Endothelial cell of umbilical vein (primary cell): ENCODE data around the gene ZIC2. TPM values are rescaled to one million over a fixed set of nuclear protein-coding genes. Genes with fewer than 3 reads are reported as not detected.

Experiments
- BruUV-seq: library from RNA; stranded (reverse); fragments of 400-500 nt; replicated peaks from 2 replicates; lab custom pipeline; 2021; lab: Mats Ljungman, UMichigan
- CTCF ChIA-PET: fragments of 300-600, 350-600 bp; sonication (Branson Sonifier 250); formaldehyde crosslinking; loops from one replicate; lab custom pipeline; 2021; ENCODE audit warnings: antibody characterized with exemption, inconsistent platforms; lab: Charles Lee
- POLR2A ChIA-PET: fragments of 300-600, 350-600 bp; sonication (Branson Sonifier 250); formaldehyde crosslinking; loops from one replicate; lab custom pipeline; 2021; ENCODE audit warnings: antibody characterized with exemption, inconsistent platforms; lab: Charles Lee
- DNase-seq: peaks from one replicate; pipeline ENCODE4 v3.0.0-alpha.2; 2011; ENCODE audit warnings: low read depth, low spot score
- FAIRE-seq: peaks from 2 replicates; lab custom pipeline; 2011; peaks lifted over from hg19 to GRCh38; lab: Jason Lieb, UNC
- H2AFZ ChIP-seq: 2 replicates; pipeline ENCODE4 v1.6.0; 2012; ENCODE audit warnings: low read depth, low read length, control low read depth, inconsistent platforms
- H3K27ac ChIP-seq: 2 replicates; pipeline ENCODE4 v1.5.1; 2011; ENCODE audit warnings: low read depth, mild to moderate bottlenecking, control low read depth, low read length, moderate library complexity; ENCODE audit not compliant: insufficient read depth
- H3K27me3 ChIP-seq, 2 experiments: 2 replicates each; pipeline versions ENCODE4 v1.6.0 to v1.6.1; 2011; ENCODE audit warnings: low read length in 2 of 2, mixed read lengths in 1 of 2; ENCODE audit not compliant: control insufficient read depth in 2 of 2, insufficient read depth in 2 of 2
- H3K36me3 ChIP-seq, 2 experiments: 2 replicates in 1 of 2; 3 replicates in 1 of 2; pipeline ENCODE4 v1.5.1; 2011; ENCODE audit warnings: low read length in 2 of 2, mild to moderate bottlenecking in 1 of 2, moderate library complexity in 1 of 2; ENCODE audit not compliant: control insufficient read depth in 2 of 2, insufficient read depth in 2 of 2; ENCODE audit errors: extremely low read depth in 1 of 2
- H3K4me1 ChIP-seq: 3 replicates; pipeline ENCODE4 v1.5.1; 2011; ENCODE audit warnings: mild to moderate bottlenecking, low read length; ENCODE audit not compliant: control insufficient read depth, insufficient read depth; ENCODE audit errors: extremely low read depth
- H3K4me2 ChIP-seq: 2 replicates; pipeline ENCODE4 v1.6.1; 2011; ENCODE audit warnings: low read length, control low read depth, mixed read lengths; ENCODE audit not compliant: insufficient read depth
- H3K4me3 ChIP-seq, 3 experiments: fragments of 200-600 bp in 1 of 3; sonication (generic), shearing (Covaris generic) in 1 of 3; replicated peaks in 1 of 3; 2 replicates each; pipeline ENCODE4 v1.5.1; 2011 to 2016; ENCODE audit warnings: control low read depth in 3 of 3, low read length in 3 of 3, mild to moderate bottlenecking in 2 of 3, inconsistent platforms in 1 of 3, low read depth in 1 of 3, moderate library complexity in 1 of 3; ENCODE audit not compliant: insufficient read depth in 1 of 3
- H3K79me2 ChIP-seq: 2 replicates; pipeline ENCODE4 v1.6.0; 2012; ENCODE audit warnings: low read length, inconsistent platforms; ENCODE audit not compliant: control insufficient read depth, insufficient read depth
- H3K9ac ChIP-seq: replicated peaks from 2 replicates; pipeline ENCODE3; 2011; ENCODE audit warnings: low read length, control low read depth; ENCODE audit not compliant: insufficient read depth; ENCODE audit errors: extremely low read depth
- H3K9me1 ChIP-seq: replicated peaks from 3 replicates; pipeline ENCODE4 v1.6.0; 2011; ENCODE audit warnings: mild to moderate bottlenecking, low read length; ENCODE audit not compliant: control insufficient read depth, insufficient read depth; ENCODE audit errors: extremely low read depth
- H3K9me3 ChIP-seq: replicated peaks from 2 replicates; pipeline ENCODE4 v1.5.1; 2012; ENCODE audit warnings: low read length, inconsistent platforms; ENCODE audit not compliant: control insufficient read depth, insufficient read depth
- H4K20me1 ChIP-seq: replicated peaks from 2 replicates; pipeline ENCODE3; 2011; ENCODE audit warnings: mild to moderate bottlenecking, low read length; ENCODE audit not compliant: control insufficient read depth, insufficient read depth; ENCODE audit errors: extremely low read depth
- EZH2 ChIP-seq: IDR thresholded peaks from 2 replicates; pipeline ENCODE4 v1.6.1; 2012; ENCODE audit warnings: borderline replicate concordance, low read depth, mild to moderate bottlenecking, moderate library complexity, low read length, inconsistent platforms; ENCODE audit not compliant: severe bottlenecking
- FOS ChIP-seq: IDR thresholded peaks from 2 replicates; pipeline ENCODE4 v1.6.1; 2011; ENCODE audit warnings: mild to moderate bottlenecking, low read length, moderate library complexity, borderline replicate concordance; ENCODE audit not compliant: insufficient read depth
- GATA2 ChIP-seq: IDR thresholded peaks from 2 replicates; pipeline ENCODE4 v1.7.0; 2011; ENCODE audit warnings: low read depth, mild to moderate bottlenecking, moderate library complexity, mixed read lengths, low read length; ENCODE audit not compliant: insufficient read length, insufficient read depth
- JUN ChIP-seq: IDR thresholded peaks from 2 replicates; pipeline ENCODE4 v1.6.1; 2011; ENCODE audit warnings: borderline replicate concordance, low read depth; ENCODE audit not compliant: insufficient read length, insufficient read depth
- MYC ChIP-seq: IDR thresholded peaks from one replicate; pipeline ENCODE4 v1.6.1; 2011; ENCODE audit warnings: mild to moderate bottlenecking, low read depth, low read length
- POLR2A ChIP-seq: IDR thresholded peaks from 2 replicates; pipeline ENCODE4 v1.6.1; 2012; ENCODE audit warnings: low read depth, mild to moderate bottlenecking, control low read depth, low read length
- POLR2AphosphoS5 ChIP-seq: IDR thresholded peaks from 2 replicates; pipeline ENCODE4 v1.6.1; 2012; ENCODE audit warnings: low read depth, mild to moderate bottlenecking, control low read depth, low read length, moderate library complexity; ENCODE audit not compliant: insufficient read depth
- dilution Hi-C: fragments of 300-500 bp; cut with MboI; formaldehyde crosslinking; loops from one replicate; pipeline ENCODE4 v1.15.0; 2019; ENCODE audit warnings: low sequenced_read_pairs; ENCODE audit not compliant: extremely low pct_ligation_motif_present
- intact Hi-C: fragments of 100-400 bp; cut with micrococcal nuclease; formaldehyde crosslinking; loops from one replicate; pipeline ENCODE4 v1.10.0; 2022
- polyA plus RNA-seq, 4 experiments: library from polyadenylated mRNA; depleted of rRNA in 3 of 4; stranded (reverse) in 3 of 4; unstranded in 1 of 4; fragments of >200 nt; gene quantifications; 2 replicates each; pipeline versions ENCODE4 v1.2.1 to v1.2.3, GENCODE V29; 2011 to 2012; ENCODE audit warnings: missing spikeins in 1 of 4
- total RNA-seq: library from RNA; stranded (reverse); gene quantifications from 2 replicates; pipeline ENCODE4 v1.2.3, GENCODE V29; 2021
- TF ChIP-seq, protein P1 (sequence below), 2 donors: IDR thresholded peaks; 1 replicate in 1 of 2; 2 replicates in 1 of 2; pipeline ENCODE4 v1.5.1; 2011; ENCODE audit warnings: low read length in 2 of 2, mild to moderate bottlenecking in 2 of 2, moderate library complexity in 2 of 2, control low read depth in 1 of 2, inconsistent platforms in 1 of 2, low read depth in 1 of 2; ENCODE audit not compliant: insufficient read depth in 1 of 2; ENCODE audit errors: extremely low read depth in 1 of 2
- TF ChIP-seq, protein P2 (sequence below): IDR thresholded peaks from 2 replicates; pipeline ENCODE4 v1.6.1; 2011; ENCODE audit not compliant: insufficient read depth, insufficient read length

ZIC2 gene
- total and polyA plus RNA-seq, 2 donors (not counting 3 experiments of a cell fraction or from before 2014, with no cell fraction given) = 0.03 TPM; not detected in 1

DNA sequence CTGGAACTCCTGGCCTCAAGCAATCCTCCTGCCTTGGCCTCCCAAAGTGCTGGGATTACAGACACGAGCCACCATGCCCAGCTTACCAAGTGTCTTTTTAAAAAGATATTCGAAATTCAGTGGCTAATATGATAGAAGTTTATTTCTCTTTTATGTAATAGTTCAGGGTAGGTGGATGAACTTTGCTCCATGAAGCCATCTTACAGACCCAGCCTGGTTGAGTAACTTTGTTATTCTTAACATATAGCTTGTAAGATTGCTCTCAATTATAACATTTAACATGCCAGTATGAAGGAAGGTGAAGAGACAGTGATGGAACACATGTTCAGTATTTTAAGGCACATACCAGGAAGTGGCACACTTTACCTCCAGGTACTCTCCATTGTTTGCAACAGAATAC lies 42.4 kb downstream of the ZIC2 start:
- no peaks in the 10 kb centered on the region for H3K79me2 ChIP-seq
- H3K27ac ChIP-seq = no peak overlapping the region
- BruUV-seq = no TSS peak
- H3K4me3 ChIP-seq = no peak overlapping the region
- no peaks in the 10 kb centered on the region for H3K9me3 ChIP-seq
- H3K9me1 ChIP-seq = no peaks in the 10 kb centered on the region
- CTCF ChIA-PET = no interaction called here
- H4K20me1 ChIP-seq = no peaks in the 10 kb centered on the region
- no peaks in the 10 kb centered on the region for H3K27me3 ChIP-seq
- no peaks in the 10 kb centered on the region for H3K36me3 ChIP-seq
- H2AFZ ChIP-seq = no peak overlapping the region
- no peak for DNase-seq
- H3K4me2 ChIP-seq = no peak overlapping the region
- FAIRE-seq = no peak
- dilution Hi-C loops = no loop called here
- intact Hi-C loops = no loop called here
- TF ChIP-seq MYC = no peak
- no peak for TF ChIP-seq FOS
- no peak for TF ChIP-seq POLR2AphosphoS5
- TF ChIP-seq POLR2A = no peak
- TF ChIP-seq EZH2 = no peak
- TF ChIP-seq, protein P1, sequence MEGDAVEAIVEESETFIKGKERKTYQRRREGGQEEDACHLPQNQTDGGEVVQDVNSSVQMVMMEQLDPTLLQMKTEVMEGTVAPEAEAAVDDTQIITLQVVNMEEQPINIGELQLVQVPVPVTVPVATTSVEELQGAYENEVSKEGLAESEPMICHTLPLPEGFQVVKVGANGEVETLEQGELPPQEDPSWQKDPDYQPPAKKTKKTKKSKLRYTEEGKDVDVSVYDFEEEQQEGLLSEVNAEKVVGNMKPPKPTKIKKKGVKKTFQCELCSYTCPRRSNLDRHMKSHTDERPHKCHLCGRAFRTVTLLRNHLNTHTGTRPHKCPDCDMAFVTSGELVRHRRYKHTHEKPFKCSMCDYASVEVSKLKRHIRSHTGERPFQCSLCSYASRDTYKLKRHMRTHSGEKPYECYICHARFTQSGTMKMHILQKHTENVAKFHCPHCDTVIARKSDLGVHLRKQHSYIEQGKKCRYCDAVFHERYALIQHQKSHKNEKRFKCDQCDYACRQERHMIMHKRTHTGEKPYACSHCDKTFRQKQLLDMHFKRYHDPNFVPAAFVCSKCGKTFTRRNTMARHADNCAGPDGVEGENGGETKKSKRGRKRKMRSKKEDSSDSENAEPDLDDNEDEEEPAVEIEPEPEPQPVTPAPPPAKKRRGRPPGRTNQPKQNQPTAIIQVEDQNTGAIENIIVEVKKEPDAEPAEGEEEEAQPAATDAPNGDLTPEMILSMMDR (IDR thresholded peaks at IDR 0.05; ENCODE audit: extremely low read depth in 1 of 2, insufficient read depth in 1 of 2, low read depth in 1 of 2, low read length in 2 of 2) = no peak
- no peak for TF ChIP-seq JUN
- no peak for TF ChIP-seq GATA2
- TF ChIP-seq, protein P2, sequence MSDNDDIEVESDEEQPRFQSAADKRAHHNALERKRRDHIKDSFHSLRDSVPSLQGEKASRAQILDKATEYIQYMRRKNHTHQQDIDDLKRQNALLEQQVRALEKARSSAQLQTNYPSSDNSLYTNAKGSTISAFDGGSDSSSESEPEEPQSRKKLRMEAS = no peak
- no peak overlapping the region for H3K9ac ChIP-seq
- H3K4me1 ChIP-seq = no peaks in the 10 kb centered on the region
- POLR2A ChIA-PET = no interaction called here
